ENCODE measurements around the gene ECM2. TPM values are rescaled to one million over a fixed set of nuclear protein-coding genes. Genes with fewer than 3 reads are reported as not detected.
A peak's percentile ranks its signal among the peaks of the same experiment; 100 is the strongest.

Gene ECM2
- total and polyA plus RNA-seq, 2 experiments from 2014 or later: 2.4 to 4.5 TPM

GRCh38 chr9:92527832-92528521, 7.8 kb downstream of the ECM2 start:
- Histone ChIP-seq H3K4me2 (ENCODE audit: unreplicated experiment) (no peak overlapping the region), H3K27me3 (replicated peaks; ENCODE audit: insufficient read depth) (no peaks in the 10 kb centered on the region), H3K4me1 (ENCODE audit: insufficient read depth) (no peaks in the 10 kb centered on the region), H2AFZ (no peak overlapping the region), H3K4me3 (no peak overlapping the region), H3F3A (ENCODE audit: insufficient read depth) (no peaks in the 10 kb centered on the region), H3K27ac (no peak overlapping the region), H3K9me2 (ENCODE audit: insufficient read depth) (no peaks in the 10 kb centered on the region), H3K79me2 (ENCODE audit: insufficient read depth) (no peaks in the 10 kb centered on the region), H3K9ac (no peak overlapping the region), H3K36me3 (ENCODE audit: low read depth) (no peaks in the 10 kb centered on the region), H4K20me1 (ENCODE audit: insufficient read depth) (no peaks in the 10 kb centered on the region), H3K9me3 (ENCODE audit: low read depth) (peaks cover 4% of the 10 kb centered on the region)
- TF ChIP-seq EZH2 (IDR thresholded peaks at IDR 0.05; ENCODE audit: insufficient read depth, poor library complexity, severe bottlenecking) (no peak), EZH2phosphoT487 (IDR thresholded peaks at IDR 0.05; ENCODE audit: insufficient read depth, low read depth) (no peak)
- in situ Hi-C loops (cut with MboI): no loop called here
- WGBS, 2 experiments (ENCODE audit: low coverage in 1 of 2, low lambda C conversion rate in 2 of 2, missing lambda C conversion rate in 2 of 2): 81 to 85% methylated on average over 4 of the region's 4 CpGs
- no peak for DNase-seq

- no peak overlapping the region for H3K4me2 ChIP-seq (ENCODE audit: unreplicated experiment)
- no peaks in the 10 kb centered on the region for H4K20me1 ChIP-seq (ENCODE audit: insufficient read depth)
- H3F3A ChIP-seq (ENCODE audit: insufficient read depth): no peaks in the 10 kb centered on the region
- peaks cover 4% of the 10 kb centered on the region for H3K9me3 ChIP-seq (ENCODE audit: low read depth)
- no peak overlapping the region for H3K27ac ChIP-seq
- H3K4me1 ChIP-seq (ENCODE audit: insufficient read depth): no peaks in the 10 kb centered on the region
- no peak for DNase-seq
- WGBS, 2 experiments (ENCODE audit: low coverage in 1 of 2, low lambda C conversion rate in 2 of 2, missing lambda C conversion rate in 2 of 2): 96 to 100% methylated on average over 2 of the region's 2 CpGs
- no peak overlapping the region for H2AFZ ChIP-seq
- H3K9me2 ChIP-seq (ENCODE audit: insufficient read depth): no peaks in the 10 kb centered on the region
- H3K9ac ChIP-seq: no peak overlapping the region
- no peaks in the 10 kb centered on the region for H3K27me3 ChIP-seq (replicated peaks; ENCODE audit: insufficient read depth)
- H3K79me2 ChIP-seq (ENCODE audit: insufficient read depth): no peaks in the 10 kb centered on the region
- in situ Hi-C loops (cut with MboI): no loop called here
- no peaks in the 10 kb centered on the region for H3K36me3 ChIP-seq (ENCODE audit: low read depth)
- no peak overlapping the region for H3K4me3 ChIP-seq
- no peak for TF ChIP-seq EZH2 (IDR thresholded peaks at IDR 0.05; ENCODE audit: insufficient read depth, poor library complexity, severe bottlenecking)
- no peak for TF ChIP-seq EZH2phosphoT487 (IDR thresholded peaks at IDR 0.05; ENCODE audit: insufficient read depth, low read depth)
Measured at GRCh38 chr9:92527291-92527828, 8.4 kb downstream of the ECM2 start.

- no peak overlapping the region for H3K4me3 ChIP-seq
- H2AFZ ChIP-seq: no peak overlapping the region
- 86 to 88% methylated on average over 5 of the region's 5 CpGs for whole genome bisulfite sequencing, 2 experiments (ENCODE audit: low coverage in 1 of 2, low lambda C conversion rate in 2 of 2, missing lambda C conversion rate in 2 of 2)
- no peaks in the 10 kb centered on the region for H3K36me3 ChIP-seq (ENCODE audit: low read depth)
- H3K4me1 ChIP-seq (ENCODE audit: insufficient read depth): no peaks in the 10 kb centered on the region
- no peaks in the 10 kb centered on the region for H3F3A ChIP-seq (ENCODE audit: insufficient read depth)
- no peak for TF ChIP-seq EZH2phosphoT487 (IDR thresholded peaks at IDR 0.05; ENCODE audit: insufficient read depth, low read depth)
- TF ChIP-seq EZH2 (IDR thresholded peaks at IDR 0.05; ENCODE audit: insufficient read depth, poor library complexity, severe bottlenecking): no peak
- H3K79me2 ChIP-seq (ENCODE audit: insufficient read depth): no peaks in the 10 kb centered on the region
- in situ Hi-C loops (cut with MboI): no loop called here
- no peaks in the 10 kb centered on the region for H3K9me2 ChIP-seq (ENCODE audit: insufficient read depth)
- no peaks in the 10 kb centered on the region for H4K20me1 ChIP-seq (ENCODE audit: insufficient read depth)
- H3K27me3 ChIP-seq (replicated peaks; ENCODE audit: insufficient read depth): no peaks in the 10 kb centered on the region
- peak; percentile 45 for DNase-seq
- H3K27ac ChIP-seq: no peak overlapping the region
- H3K9ac ChIP-seq: no peak overlapping the region
- H3K4me2 ChIP-seq (ENCODE audit: unreplicated experiment): no peak overlapping the region
- no peaks in the 10 kb centered on the region for H3K9me3 ChIP-seq (ENCODE audit: low read depth)
Measured at GRCh38 chr9:92525306-92525705, 10.5 kb downstream of the ECM2 start.

- H3K9ac ChIP-seq: no peak overlapping the region
- H3K9me3 ChIP-seq (ENCODE audit: low read depth): no peaks in the 10 kb centered on the region
- H3K4me1 ChIP-seq (ENCODE audit: insufficient read depth): no peaks in the 10 kb centered on the region
- H3K27me3 ChIP-seq (replicated peaks; ENCODE audit: insufficient read depth): no peaks in the 10 kb centered on the region
- no peaks in the 10 kb centered on the region for H3K9me2 ChIP-seq (ENCODE audit: insufficient read depth)
- H3K27ac ChIP-seq: no peak overlapping the region
- H3K4me2 ChIP-seq (ENCODE audit: unreplicated experiment): no peak overlapping the region
- in situ Hi-C loops (cut with MboI): no loop called here
- H3K79me2 ChIP-seq (ENCODE audit: insufficient read depth): no peaks in the 10 kb centered on the region
- H3K36me3 ChIP-seq (ENCODE audit: low read depth): no peaks in the 10 kb centered on the region
- WGBS, 2 experiments (ENCODE audit: low coverage in 1 of 2, low lambda C conversion rate in 2 of 2, missing lambda C conversion rate in 2 of 2): 91 to 96% methylated on average over 1 of the region's 1 CpG
- H3F3A ChIP-seq (ENCODE audit: insufficient read depth): no peaks in the 10 kb centered on the region
- no peak for DNase-seq
- H2AFZ ChIP-seq: no peak overlapping the region
- H3K4me3 ChIP-seq: no peak overlapping the region
- no peak for TF ChIP-seq EZH2phosphoT487 (IDR thresholded peaks at IDR 0.05; ENCODE audit: insufficient read depth, low read depth)
- TF ChIP-seq EZH2 (IDR thresholded peaks at IDR 0.05; ENCODE audit: insufficient read depth, poor library complexity, severe bottlenecking): no peak
- no peaks in the 10 kb centered on the region for H4K20me1 ChIP-seq (ENCODE audit: insufficient read depth)
Measured at GRCh38 chr9:92524881-92525280, 10.9 kb downstream of the ECM2 start.

Measured in GM23248 (cell line).